Measurements from ENCODE around the gene USP20.

USP20 gene

DNA sequence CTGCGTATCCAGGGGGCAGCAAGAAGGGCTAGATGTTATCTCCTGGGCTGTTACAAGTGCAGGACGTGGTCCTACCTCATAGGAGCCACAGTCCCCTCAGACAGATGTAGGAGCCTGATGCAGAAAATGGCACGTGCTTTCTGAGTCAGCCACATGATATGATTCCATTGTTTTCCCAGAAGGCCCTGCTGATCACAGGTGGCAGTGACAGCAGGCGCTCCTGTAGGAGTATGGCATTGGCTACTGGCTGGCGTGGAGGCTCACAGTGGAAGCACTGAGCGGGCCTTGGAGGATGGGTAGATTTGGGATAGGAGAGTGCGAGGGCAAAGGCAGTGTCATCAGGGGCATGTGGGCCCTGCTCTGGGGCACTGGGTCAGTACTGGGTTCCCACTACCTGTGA is 21.9 kb downstream of the USP20 start:
- DNase-seq (ENCODE audit: low spot score) = no peak

DNA sequence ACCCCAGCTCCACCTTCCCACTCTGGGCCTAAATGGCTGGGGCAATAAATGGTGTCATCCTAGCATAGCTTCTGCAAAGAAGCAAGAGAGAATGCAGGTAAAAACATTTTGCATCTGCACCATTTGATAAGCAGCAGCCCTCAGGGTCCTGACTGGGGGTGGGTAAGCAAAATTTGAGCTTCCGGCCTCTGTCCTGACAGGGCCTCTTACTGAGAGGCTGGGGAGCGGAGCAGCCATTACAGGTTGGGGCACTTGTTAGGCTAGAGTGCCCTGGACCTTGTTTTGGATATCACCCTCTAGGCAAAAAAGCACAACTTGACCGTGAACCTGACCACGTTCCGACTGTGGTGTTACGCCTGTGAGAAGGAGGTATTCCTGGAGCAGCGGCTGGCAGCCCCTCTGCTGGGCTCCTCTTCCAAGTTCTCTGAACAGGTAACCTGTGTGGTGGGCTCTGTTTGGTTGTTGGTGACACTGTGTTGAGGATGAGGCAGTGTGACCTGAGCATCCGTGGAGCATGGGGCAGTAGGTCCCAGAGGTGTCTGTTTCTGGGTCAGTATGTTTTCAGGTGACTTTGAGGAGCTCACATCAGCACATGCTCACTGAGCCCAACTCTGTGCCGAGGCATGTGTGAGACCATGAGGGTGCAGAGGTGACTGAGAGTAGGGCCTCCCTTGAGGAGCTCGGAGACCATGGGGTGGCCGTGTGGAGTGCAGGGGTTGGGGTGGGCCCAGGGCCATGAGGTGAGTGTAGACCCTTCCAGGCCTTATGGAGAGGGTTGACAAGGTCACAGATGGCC is 23.1 kb downstream of the USP20 start:
- no peak for DNase-seq (ENCODE audit: low spot score)

DNA sequence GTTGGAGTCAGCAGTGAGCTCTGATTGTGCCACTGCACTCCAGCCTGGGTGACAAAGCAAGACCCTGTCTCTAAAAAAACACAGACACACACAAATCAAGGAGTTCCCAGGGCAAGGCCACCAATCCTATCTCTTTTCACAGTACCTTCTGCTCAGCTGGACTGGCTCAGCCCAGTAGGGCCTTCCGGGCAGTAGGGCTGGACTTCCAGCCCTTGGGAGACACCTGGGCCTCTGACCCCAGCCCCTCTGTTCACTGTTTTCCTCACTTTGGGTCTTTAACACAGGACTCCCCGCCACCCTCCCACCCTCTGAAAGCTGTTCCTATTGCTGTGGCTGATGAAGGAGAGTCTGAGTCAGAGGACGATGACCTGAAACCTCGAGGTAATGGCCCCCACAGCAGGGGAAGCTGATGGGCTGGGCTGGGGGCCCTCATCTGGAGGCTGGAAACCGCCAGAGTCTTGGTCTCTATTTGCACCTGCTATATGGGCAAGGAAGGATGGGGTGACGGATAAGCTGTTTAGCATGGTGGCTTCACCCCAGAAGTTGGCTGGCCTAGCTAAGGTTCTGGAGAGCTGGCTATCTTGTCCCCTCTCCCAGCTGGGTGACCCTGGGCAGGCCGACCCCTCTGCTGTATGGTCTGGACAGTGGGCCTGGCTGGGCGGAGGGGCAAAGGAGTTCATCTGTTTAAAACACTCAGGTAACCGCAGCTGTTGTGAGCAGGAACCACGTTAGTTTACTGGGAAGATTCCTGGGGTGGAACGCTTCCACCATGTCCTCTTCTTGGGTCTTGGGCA is 25.6 kb downstream of the USP20 start:
- DNase-seq (ENCODE audit: low spot score) = no peak

DNA sequence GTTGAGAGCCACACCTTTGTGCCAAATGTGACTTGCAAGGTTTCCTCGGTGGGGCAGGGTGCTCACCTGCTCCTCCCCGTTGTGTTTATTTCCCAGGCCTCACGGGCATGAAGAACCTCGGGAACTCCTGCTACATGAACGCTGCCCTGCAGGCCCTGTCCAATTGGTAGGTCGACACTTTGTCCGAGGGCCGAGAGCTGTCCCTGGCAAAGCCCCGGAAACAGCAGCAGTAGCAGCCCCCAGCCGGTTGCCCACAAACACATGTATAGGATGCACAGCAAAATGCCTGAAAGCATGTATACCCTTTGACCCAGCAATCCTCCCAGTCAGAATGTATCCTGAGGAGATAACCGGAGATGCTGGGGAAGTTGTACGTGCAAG is 26.2 kb downstream of the USP20 start:
- no peak for DNase-seq (ENCODE audit: low spot score)

DNA sequence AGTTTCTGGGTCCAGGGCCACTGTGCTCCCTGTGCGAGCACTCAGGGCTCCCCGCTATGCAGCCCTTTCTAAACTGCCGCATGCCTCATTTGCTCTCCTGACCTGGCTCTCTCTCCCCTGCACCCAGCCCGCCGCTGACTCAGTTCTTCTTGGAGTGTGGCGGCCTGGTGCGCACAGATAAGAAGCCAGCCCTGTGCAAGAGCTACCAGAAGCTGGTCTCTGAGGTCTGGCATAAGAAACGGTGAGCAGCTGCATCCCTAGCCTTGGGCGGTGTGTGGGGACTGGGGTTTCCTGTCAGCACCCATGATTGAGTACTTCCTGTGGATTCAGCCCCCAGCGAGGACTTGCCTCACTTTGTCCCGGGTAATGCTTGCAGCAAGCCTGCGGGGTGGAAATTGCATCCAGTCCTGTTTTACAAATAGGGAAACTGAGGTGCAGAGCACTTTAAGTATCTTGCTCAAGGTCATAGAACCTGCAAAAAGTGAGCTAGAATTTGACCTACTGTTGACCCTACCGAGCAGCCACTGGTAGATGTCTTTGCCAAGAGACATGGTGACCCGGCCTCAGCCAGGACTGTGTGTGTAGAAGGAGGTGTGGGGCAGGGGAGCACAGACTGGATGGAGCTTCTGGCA is 27.9 kb downstream of the USP20 start:
- DNase-seq (ENCODE audit: low spot score) = no peak

DNA sequence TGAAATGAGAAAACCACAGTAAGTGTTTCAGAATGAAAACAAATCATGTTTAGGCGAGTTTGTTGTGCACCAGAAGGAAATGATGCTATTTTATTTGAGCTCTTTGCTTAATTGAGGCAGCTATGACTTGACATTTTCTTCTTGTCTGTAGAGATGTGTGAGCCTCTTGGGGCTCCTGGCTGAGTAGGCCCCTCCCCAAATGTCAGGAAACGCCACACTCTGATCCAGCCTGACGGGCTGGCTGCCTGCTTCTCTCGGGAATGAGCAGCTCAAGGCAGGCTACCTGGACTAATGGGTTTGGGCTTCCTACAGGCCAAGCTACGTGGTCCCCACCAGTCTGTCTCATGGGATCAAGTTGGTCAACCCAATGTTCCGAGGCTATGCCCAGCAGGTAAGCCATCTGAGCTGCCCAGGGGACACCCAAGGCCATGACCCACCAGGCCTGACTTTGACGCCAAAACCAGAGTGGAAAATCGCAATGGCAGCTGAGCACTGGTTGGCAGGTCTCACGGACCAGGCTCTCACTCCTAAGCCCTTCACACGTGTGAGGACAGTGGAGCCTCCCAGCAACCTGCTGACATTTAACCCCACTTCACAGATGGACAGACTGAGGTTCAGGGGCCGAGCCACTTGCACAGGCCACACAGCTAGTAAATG is 29.9 kb downstream of the USP20 start:
- DNase-seq (ENCODE audit: low spot score) = no peak

DNA sequence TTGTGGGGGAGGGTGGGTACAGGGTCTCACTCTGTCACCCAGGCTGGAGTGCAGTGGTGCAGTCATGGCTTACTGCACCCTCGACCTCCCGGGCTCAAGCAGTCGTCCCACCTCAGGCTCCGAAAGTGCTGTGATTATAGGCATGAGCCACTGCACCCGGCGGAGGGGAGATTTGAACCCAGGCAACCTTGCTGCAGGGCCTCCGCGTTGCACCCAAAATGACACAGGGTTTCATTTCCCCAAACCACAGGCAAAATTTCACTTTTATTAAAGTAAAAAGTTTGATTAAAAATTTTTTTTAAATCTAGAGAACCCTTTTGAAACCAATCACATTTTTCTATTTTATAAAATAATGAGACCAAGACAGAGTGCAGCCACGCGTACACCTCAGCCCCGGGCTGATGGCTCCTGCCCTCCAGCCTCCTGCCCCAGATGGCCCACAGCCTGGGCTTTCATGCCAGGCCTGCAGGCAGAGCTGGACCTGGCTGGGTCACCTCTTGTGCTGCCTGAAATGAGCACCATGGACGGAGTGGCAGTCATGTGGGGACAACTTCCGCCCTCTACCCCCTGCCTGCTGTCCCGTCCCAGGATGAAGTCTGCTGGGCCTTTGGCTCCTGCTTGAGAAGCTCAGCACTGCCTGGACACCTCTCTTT is 30.5 kb downstream of the USP20 start:
- DNase-seq (ENCODE audit: low spot score) = no peak

DNA sequence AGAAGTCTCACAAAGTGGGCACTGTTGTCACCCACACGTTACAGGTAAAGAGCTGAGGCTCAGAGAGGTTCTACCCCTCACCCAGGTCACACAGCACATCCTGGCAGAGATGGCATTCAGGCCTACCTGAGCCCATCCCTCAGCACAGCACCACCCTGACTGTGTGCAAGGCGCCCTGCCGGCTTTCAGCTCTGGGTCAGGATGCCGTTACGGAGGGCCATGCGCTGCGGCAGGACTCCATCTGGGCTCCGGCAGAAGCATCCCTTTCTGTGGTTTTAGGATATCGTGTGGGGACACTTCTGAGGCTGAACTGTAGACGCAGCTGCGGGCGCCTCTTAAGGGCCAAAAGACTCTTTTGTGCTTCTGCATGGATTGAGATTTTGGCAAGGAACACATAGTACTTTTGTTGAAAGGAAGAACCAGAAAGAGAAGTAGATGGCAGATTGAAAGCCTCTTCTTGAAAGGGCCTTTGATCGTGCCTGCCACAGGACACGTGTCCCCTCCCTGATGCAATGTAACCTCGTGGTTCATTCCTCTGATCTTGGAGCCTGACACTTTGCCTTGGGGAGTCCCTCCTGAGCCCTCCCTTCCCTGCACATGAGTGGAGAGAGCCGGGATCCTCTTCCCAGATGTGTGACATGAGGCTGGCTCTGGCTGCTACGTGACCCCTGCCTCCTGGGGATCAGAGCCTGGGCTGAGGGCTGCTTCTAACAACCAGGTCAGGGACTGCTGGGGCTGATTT is 31.3 kb downstream of the USP20 start:
- no peak for DNase-seq (ENCODE audit: low spot score)

DNA sequence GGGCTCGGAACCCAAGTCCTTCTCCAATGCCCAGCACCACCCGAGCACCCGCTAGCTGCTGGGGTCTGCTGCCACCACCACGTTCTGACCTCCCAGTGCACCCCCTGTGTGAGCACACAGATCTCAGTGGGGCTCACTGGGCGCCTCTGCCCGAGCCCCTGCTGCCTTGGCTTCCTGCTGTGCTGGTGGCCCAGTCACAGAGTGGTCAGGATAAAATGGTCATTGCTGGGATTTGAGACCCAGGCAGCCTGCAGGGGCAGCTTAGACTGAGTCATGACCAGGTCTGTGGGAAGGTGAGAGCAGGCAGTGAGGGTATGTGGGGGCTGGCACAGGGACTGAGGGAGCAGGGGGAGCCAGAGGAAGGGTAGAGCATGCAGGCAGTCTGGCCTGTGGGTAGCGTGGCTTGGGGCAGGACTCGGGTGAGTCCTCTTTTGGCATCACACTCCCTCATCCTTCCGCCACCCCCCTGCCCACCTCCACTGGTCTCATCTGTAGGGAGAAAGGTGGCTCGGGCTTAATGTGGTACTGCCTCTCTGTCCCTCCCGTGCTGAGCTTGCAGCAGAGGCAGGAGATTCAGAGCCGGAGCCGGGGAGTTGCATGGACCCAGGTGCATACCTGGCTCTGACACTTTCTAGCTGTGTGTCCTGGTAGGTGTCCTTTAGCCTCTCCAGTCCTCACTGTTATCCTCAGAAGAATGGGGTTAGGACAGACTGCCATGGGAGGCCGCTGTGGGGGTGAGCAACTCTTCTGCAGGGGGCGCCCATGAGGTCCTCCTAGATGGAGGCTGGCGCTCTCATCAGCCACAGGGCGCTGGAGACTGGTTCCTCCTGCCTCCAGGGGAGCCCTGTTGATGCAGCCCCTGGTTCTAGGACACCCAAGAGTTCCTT is 32.1 kb downstream of the USP20 start:
- no peak for DNase-seq (ENCODE audit: low spot score)

DNA sequence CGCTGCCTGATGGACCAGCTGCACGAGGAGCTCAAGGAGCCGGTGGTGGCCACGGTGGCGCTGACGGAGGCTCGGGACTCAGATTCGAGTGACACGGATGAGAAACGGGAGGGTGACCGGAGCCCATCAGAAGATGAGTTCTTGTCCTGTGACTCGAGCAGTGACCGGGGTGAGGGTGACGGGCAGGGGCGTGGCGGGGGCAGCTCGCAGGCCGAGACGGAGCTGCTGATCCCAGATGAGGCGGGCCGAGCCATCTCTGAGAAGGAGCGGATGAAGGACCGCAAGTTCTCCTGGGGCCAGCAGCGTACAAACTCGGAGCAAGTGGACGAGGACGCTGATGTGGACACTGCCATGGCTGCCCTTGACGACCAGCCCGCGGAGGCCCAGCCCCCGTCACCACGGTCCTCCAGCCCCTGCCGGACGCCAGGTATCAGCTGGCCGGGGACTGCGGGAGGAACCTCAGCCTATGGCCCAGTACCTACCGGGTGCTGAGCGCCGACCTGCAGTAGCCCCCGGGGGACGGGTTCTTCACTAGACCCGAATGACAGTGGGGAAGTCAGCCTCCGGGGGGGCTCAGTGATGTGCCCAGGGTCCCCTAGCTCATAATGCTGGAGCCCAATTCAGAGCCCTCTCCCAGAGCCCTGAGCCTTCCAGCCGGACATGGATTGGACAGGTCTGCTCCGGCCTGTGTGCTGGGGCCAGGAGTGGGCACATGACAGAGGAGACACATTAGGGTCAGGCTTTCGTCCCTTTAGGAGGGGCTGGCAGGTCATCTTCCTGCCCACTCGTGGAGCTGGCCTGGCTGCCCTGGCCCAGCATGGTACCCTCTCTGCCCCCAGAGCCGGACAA is 33.0 kb downstream of the USP20 start:
- DNase-seq (ENCODE audit: low spot score) = no peak

DNA sequence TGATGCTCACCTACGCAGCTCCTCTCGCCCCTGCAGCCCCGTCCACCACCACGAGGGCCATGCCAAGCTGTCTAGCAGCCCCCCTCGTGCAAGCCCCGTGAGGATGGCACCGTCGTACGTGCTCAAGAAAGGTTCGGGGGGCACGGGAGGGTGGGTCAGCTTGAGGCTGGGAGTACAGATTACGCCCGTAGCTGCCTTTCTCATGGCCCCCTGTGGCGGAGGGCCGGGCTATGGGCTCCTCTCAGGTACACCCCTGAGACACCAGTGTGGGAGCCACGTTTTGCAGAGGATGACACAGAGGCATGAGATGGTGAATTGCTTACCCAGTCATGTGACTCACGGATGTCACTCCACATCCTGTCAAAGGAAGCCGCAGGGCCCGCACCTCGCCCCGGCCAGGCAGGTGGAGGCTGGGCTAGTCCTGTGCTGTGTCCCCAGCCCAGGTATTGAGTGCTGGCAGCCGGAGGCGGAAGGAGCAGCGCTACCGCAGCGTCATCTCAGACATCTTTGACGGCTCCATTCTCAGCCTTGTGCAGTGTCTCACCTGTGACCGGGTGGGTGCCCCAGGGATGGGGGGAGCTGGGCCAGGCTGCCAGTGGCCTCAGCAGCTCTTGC is 33.7 kb downstream of the USP20 start:
- DNase-seq (ENCODE audit: low spot score) = no peak

DNA sequence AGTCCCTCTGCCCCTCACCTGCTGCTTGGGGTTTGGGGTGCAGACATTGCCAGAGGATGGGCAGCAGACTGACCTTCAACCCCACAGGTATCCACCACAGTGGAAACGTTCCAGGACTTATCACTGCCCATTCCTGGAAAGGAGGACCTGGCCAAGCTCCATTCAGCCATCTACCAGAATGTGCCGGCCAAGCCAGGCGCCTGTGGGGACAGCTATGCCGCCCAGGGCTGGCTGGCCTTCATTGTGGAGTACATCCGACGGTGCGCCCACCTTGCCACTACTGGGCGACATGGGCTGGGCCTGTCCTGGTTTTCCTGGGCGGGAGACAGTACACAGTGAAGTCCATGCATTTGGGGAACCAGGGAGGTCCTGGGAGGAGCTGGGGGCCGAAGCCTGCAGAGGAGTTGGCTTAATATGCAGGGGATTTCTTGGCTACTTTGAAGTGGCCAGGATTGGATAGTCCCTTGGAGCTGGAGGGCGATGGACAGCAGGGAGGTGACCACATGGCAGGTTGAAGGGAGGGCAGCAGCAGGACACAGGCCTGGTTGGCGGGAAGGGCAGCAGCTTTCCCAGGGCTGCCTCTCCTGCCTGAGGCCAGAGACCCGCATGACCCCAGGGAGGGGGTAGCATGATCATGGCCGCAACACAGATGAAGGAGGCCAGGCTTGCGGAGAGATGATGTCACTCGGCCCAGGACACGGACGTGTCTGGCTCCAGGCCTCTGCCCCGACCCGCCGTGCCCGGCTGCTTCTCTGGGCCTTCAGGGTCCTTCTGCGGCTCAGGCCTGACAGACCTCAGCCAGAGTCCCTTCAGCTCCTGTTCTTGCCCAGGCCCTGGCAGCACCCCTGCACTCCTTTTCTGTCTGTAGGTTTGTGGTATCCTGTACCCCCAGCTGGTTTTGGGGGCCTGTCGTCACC is 34.6 kb downstream of the USP20 start:
- no peak for DNase-seq (ENCODE audit: low spot score)

DNA sequence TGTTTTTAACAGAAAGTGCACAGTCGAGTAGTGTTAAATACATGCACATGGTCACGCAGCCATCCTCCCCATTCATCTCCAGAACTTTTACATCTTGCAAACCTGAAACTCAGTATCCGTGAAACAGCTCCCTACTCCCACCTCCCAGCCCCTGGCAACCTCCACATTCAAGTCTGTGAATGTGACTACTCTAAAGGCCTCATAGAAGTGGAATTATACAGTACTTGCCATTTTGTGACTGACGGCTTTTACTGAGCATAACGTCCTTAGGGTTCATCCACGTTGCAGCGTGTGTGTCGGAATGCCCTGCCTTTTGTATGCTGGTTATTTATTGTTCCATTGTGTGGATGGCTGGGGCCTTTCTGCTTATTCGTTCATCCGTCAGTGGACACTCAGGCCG is 35.8 kb downstream of the USP20 start:
- DNase-seq (ENCODE audit: low spot score) = no peak

DNA sequence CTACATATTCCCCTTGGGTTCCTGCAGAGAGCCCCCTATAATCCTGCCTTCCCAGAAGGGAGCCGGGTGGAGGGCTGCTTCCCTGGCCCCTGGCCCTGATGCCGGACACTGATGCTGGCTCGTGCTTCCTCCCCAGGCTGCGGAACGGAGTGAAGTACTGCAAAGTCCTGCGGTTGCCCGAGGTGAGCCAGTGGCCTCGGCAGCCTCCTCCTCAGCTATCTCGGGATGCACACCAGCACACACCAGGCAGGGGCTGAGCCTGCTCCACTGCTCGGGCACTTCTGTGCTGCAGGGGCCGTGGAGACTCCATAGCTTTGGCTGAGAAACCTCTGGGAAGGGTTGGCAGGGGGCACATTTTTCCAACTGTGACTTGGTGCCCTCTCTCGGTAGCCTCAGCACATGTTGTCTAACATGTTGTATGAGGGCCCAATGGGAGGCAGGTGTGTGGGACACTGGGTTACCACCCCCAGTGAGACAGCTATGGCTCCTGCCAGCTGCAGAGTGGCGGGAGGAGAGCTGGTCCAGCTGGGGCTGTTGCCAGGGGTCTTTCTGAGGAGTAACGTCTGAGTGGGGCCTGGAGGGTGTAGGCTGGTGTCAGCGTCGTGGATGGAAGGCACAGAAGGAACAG is 38.4 kb downstream of the USP20 start:
- no peak for DNase-seq (ENCODE audit: low spot score)

DNA sequence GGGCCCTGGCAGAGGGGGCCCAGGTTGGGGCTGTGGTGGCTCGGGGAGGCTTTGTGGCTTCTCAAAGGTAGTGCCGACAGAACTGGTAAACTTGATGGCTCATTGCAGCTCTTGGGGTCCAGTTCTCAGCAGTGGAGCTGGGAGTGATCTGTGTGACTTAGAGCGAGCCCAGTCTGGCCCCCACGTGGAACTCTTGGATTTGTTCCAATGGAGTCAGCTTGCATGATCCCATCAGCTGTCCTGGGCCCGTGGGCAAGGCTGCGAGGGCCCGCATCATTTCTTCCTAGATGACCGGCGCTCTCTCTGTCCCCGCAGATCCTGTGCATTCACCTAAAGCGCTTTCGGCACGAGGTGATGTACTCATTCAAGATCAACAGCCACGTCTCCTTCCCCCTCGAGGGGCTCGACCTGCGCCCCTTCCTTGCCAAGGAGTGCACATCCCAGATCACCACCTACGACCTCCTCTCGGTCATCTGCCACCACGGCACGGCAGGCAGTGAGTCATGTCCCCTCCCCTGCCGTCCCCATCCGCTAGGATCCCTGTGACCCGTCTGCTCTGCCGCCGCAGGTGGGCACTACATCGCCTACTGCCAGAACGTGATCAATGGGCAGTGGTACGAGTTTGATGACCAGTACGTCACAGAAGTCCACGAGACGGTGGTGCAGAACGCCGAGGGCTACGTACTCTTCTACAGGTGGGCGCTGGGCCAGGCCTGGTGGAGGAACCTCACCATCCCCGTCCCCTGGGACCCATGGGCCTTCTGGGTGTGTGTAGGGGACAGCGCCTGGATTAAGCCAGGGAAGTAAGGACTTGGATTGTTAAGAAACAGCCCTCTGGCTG is 39.2 kb downstream of the USP20 start:
- no peak for DNase-seq (ENCODE audit: low spot score)

DNA sequence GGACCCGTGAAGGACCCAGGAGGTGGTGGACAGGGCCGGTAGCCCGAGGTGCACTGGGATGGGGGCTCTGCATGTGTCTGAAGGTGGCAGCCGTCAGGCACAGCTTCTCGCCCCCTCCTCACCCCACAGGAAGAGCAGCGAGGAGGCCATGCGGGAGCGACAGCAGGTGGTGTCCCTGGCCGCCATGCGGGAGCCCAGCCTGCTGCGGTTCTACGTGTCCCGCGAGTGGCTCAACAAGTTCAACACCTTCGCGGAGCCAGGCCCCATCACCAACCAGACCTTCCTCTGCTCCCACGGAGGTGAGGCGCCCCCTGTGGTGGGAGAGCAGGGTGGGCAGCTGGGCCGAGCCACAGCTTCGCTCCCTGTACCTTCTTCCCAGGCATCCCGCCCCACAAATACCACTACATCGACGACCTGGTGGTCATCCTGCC is 39.9 kb downstream of the USP20 start:
- no peak for DNase-seq (ENCODE audit: low spot score)
